NCI-H510A (cell line): Measurements from ENCODE around the gene PANX1.

Source experiments
- DNase-seq: peaks from one replicate; lab custom pipeline; 2025; lab: John Stamatoyannopoulos, UW

Gene PANX1

DNA sequence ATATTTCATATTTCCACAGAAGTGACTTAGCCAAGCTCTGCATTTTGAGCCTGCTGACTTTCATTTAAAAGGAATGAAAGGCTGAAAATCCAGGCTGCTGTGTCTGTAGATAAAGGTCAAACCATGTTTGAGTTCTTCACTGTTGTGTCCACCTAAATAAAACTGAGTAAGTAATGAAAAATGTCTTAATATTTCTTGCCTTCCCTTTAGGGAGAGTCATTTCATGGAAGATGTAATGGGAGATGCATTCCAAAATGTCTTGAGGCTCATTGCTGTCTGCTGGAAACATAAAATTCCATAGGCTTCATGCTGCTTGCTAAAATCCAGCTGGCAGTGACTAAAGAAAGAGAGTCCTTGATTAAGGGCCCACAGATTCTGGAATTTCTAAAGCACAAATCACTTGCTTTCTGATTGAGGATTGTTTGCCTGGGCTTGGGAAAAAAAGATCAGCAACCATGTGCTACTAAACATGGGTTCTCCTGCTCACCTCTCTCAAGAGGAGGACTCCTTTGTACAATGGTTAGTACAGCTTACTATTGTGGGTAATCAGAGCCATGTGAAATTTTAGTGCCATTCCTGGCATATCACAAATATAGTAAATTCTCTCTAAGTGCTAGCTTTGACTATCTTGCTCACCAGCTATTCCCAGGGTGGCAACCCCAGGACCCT lies 56.9 kb downstream of the PANX1 start:
- no peak for DNase-seq

DNA sequence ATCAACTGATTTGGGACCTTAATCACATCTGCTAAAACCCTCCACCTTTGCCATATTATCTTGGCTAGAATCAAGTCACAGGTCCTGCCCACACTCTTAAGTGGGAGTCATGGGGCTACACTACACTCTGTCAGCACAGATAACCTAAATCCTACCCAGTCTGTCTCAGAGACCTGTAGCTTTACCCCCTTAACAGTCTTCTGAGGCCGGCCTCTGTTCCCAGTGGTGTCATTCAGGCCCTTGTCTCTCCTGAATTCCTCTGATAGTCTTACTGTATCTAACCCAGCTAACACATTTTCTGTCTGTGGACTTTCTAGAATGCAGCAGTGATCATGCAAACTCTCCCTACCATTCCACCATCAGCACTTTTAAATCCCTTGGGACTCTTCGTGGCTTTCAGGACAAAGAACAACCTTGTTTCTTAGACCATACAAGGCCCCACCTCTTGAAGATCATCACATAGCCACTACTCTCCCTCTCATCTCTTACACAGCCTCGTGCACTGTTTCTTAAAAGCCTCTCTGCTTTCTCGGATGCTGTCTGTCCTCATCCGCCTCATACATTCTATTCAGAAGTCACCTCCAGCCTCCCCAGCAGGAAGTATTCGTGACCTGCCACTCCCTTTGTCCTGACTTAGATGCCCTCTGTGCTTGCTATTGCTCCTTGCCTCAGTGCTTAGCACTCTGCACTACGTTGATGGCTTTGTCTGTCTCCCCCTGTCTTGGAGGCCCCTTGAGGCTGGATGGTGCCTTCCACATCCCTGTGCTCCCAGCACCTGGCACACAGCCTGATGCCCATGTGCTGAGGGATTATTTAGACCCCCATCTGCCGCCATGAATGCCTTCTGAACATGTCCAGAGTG lies 57.9 kb downstream of the PANX1 start:
- DNase-seq = no peak

DNA sequence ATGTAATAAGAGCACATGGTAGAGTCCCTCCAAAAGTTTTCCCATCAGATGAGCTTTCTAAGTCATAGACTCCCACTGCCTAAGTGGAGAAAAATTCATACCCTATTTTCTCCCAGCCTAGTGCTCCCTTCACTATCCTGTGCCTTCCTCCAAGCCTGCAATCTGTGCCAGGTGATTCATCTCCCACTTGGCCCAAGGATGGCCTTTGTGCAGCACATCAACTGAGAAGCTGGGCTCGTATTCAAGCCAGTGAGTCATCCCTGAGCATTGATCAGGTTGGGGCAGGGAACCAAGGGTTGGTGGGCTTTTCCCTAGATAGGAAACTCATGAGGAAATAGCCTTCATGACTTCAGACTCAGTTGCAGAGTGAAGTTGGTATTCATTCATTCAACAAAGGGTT lies 64.6 kb downstream of the PANX1 start:
- no peak for DNase-seq

DNA sequence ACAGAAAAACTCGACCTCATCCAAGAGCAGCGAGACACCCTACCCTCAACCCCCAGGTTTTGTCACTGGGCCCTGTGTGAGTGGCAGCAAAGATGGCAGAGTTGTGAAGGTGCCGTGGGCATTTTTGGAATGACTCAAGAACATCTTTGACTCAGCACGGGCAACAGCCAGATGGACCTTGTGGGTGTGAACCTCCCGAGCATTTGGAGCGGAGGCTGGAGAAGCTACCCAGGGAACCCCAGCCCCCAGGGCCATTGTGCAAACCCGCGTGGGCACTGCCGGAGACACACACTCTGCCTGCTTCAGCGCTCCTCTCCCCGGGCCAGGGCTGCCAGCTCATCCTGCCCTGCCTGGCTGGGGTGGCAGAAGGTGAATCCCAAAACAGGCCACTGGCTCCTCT lies 66.1 kb downstream of the PANX1 start:
- no peak for DNase-seq

DNA sequence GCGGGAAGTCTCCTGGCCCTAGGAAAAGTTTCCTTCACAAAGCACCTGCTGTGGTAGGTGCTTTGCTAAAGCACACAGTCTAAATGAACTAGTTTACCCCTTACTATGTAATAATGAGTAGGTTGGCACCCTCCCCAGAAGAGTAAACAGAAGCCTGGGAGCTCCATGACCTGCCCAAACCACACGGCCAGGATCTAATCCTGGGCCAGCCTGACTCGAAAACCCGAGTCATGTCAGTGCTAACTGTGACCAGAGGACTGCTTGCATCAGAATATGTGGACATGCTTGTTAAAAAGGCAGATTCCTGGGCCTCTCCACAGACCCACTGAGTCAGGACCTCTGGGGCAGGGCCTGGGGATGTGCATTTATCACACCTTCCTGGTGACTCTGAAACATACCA lies 67.7 kb downstream of the PANX1 start:
- DNase-seq = no peak

DNA sequence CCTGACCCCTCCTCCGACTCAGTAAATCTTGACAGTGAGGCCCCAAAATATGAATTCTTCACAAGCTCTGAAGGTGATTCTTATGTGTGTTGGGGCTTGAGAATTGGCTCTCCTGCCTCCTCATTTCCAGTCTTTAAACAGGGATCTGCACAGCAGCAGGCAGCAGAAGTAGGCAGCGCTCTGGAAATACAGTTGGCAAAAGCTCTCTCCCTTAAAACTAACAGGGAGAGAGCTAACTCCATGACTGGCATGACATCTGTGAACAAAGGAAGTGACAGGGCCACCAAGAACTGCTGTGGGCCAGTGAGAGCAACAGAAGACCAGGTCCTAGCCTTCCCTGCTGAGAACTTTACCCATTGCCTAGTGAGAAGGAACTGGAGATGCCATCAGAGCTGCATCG lies 70.1 kb downstream of the PANX1 start:
- DNase-seq = no peak

DNA sequence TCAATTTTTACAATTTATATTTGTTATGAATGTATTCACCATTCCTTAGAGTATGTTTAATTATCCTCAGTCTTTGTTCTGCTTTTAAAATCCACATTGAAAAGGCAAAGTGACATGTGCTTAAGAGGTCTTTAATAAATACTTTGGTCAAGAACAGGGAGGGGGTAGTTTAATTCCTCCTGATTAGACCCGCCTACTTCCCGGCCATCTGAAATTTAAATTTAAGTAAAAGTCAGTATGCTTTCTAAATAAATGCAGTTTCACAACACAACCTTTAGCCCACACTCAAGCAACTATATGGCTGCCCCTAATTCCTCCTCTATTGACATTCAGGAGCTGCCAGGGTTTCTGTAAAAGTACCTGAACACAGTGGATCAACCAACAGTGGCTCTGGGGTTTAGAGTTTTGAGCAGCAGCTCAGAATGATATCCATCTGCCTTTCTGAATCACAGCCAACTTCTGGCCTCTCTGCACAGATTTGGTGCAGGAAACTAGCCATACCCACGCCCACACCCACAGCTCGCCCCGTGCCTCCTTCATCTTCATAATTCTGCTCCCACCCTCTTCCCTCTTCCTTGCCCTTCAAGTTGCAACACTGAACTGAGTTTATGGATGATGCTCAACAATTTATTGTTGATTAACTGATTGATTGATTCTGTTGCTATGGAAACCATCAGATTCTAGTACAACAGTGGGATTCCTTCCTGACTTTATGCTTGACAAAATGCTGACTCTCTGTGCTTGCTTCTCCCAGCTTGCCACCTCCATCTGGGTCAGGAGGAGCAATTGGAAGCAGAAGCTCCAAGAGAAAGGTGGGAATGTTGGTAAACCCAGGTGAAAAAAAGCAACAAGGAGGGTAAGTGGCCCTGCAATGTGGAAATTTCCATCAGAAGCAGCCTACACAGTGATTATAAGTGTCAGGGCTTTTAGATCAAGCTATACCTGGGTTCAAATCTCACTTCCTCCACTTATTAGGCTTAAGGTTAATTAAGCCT lies 70.8 kb downstream of the PANX1 start:
- DNase-seq = no peak

GRCh38 chr11:94201004-94201465 lies 72.4 kb downstream of the PANX1 start:
- no peak for DNase-seq

GRCh38 chr11:94203070-94203469 lies 74.4 kb downstream of the PANX1 start:
- no peak for DNase-seq

GRCh38 chr11:94211261-94211830 lies 82.7 kb downstream of the PANX1 start:
- no peak for DNase-seq

DNA sequence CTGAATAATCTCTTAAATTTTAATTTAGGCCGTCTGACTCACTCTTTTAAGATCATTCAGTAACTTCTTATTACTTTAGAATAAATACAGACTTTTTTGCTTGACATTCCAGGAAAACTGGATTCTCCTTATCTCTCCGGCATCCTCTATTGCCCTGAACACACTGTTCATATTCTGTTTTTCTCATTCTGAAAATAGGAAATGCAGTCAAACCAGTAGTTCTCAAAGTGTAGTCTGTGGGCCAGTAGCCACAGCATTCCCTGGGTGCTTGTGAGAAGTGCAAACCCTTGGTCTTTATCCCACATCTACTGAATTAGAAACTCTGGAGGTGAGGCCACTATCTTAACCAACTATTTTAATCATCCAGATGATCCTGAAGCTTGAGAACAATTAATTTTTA lies 84.3 kb downstream of the PANX1 start:
- DNase-seq = no peak

DNA sequence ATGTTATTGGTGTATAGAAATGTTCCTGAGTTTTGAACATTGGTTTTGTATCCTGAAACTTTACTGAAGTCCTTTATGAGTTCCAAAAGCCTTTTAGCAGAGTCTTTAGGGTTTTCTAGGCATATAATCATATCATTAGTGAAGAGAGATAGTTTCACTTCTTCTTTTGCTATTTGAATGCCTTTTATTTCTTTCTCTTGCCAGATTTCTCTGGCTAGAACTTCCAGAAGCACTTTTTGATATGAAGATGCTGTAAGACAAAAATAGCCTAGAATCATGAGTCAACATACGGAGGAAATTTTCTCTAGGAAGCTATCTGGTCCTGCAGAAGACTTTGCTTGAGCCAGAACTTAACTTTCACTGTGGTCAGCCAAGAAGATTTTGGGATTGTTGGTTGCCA lies 89.1 kb downstream of the PANX1 start:
- DNase-seq = no peak

DNA sequence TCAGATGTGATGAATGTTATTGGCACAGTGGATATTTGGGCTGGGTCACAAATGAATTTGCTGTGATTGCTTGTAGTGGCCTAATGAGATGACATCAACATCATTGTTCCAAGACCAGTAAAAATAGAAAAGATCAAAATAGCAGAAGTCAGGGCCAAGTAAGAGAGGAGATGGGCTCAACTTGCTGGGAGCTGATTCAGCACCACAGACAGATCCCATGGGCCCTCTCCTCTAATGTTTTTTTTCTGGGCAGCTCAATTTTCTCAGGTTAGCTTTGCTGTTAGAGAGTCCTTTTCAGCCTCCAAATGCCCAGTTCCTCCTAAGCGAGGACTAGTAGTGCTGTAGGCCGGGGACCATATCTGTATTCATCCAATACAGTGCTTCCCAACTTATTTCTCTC lies 89.7 kb downstream of the PANX1 start:
- no peak for DNase-seq

DNA sequence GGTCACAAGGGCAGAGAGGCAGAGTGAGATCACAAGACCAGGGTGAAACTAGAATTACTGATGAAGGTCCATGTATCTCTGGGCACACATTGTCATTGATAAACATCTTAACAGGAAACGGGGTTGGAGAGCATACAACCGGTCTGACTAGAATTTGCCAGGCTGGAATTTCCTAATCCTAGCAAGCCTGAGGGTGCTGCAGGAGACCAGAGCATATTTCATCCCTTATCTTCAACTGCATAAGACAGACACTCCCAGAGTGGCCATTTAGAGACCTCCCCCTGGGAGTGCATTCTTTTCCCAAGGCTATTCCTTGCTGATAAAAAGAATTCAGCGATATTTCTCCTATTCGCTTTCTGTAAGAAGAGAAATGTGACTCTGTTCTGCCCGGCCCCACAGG lies 91.1 kb downstream of the PANX1 start:
- no peak for DNase-seq

- no peak for DNase-seq
Measured at GRCh38 chr11:94224078-94224477, 95.4 kb downstream of the PANX1 start.
